Fibroblast of the aortic adventitia (primary cell): Measurements from ENCODE around the gene NRTN. TPM values are rescaled to one million over a fixed set of nuclear protein-coding genes. Genes with fewer than 3 reads are reported as not detected.

Experiments used
- DNase-seq: peaks from one replicate; pipeline ENCODE4 v3.0.0-alpha.2; 2010; ENCODE audit warnings: low read depth
- H3K4me3 ChIP-seq: 2 replicates; pipeline ENCODE4 v1.5.1; 2011; ENCODE audit warnings: low read depth, mild to moderate bottlenecking, control low read depth, low read length, moderate library complexity
- CTCF ChIP-seq: IDR thresholded peaks from 2 replicates; pipeline ENCODE4 v1.5.1; 2011; ENCODE audit warnings: mild to moderate bottlenecking, low read length, control low read depth, inconsistent platforms; ENCODE audit not compliant: insufficient read depth
- total RNA-seq: library from RNA; depleted of rRNA; stranded (reverse); fragments of >200 nt; gene quantifications from 2 replicates; pipeline ENCODE4 v1.2.3, GENCODE V29; 2012; ENCODE audit warnings: low replicate concordance

NRTN gene, protein sequence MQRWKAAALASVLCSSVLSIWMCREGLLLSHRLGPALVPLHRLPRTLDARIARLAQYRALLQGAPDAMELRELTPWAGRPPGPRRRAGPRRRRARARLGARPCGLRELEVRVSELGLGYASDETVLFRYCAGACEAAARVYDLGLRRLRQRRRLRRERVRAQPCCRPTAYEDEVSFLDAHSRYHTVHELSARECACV
- 0.09 TPM in 1 of 2 replicates, not detected in the other for total RNA-seq

DNA sequence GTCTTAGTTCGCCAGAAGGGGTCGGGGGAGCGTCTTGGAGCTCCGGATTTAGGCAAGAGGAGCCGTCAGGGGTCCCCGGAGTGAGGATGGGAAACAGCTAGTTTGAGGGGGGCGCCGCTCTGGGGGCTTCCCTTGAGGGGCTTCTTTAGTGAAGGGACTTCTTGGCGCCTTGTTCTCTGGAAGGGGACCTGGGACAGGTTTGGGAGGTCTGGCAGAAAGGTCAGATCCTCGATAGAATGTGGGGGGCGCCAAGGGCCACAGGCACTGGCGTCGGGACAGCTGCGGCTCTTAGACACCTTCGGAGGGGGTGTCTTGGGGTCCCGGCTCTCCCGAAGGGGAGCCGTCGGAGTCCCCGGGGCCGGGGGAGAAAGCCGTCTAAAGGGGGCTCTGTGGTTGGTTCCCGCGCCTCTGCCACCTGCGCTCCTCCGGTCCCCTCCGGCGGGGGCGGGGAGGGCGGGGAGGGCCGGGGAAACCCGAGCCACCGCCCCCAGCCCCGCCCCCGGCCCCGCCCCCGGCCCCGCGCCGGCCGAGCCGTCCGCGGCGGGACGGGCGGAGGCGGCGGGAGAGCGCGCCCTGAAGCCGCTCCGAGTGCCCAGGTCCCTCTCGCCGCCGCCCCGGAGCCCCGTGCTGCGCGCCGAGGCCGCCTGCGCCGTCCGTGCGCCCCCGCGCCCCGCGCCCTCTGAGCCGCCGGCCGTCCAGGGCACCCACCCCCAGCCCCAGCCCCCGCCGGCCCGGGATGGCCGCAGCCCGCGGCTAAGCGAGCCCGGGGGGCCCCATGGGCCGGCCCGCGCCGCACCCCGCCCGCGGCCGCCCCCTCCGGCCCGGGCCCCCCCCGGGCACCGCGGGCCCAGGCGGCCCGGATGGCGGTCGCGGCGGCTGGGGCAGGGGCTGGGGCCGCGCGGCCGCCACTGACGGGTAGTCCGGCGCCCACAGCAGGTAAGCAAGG, at the start of gene NRTN:
Gene NRTN (plus strand): TSS at position 552 of the 946 bp plus-strand sequence. CDS start 19,099 bp downstream, outside the sequence.
- no peak within 1 kb of the TSS for H3K4me3 ChIP-seq
- DNase-seq, result no peak
- TF ChIP-seq CTCF, result no peak

DNA sequence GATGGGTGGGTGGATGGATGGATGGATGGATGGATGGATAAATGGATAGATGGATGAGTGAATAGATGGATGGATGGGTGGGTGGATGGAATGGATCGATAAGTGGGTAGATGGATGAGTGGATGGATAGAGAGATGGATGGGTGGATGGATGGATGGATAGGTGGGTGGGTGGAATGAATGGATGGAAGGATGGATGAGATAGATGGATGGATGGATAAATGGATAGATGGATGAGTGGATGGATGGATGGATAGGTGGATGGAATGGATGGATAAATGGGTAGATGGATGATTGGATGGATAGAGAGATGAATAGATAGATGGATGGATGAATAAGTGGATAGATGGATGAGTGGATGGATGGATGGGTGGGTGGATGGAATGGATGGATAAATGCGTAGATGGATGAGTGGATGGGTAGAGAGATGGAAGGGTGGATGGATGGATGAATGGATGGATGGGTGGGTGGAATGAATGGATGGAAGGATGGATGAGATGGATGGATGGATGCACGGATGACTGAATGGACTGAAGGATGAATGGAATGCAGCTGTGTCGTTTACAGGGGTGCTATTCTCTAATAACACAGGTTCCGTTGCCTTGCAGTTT, 42.2 kb upstream of the NRTN start:
- no peak for DNase-seq
- no peak for TF ChIP-seq CTCF
- no peak overlapping the region for H3K4me3 ChIP-seq

DNA sequence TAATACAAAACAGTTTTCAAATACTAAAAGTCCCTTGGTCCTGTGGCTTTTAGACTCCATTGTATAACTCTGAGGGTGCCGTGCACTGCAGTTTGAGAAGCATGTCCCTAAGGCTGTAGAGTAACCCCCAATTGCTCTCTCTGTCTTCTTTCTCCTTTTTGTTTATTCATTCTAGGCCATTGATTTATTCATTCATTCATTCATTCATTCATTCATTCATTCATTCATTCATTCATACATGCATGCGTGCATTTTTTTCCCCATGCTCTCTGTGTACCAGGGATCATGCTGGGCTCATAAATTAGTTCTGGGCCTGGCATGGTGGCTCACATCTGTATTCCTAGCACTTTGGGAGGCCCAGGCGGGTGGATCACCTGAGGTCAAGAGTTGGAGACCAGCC, 39.6 kb upstream of the NRTN start:
- DNase-seq, result no peak
- no peak for TF ChIP-seq CTCF
- H3K4me3 ChIP-seq, result no peak overlapping the region

GRCh38 chr19:5767949-5768348, 36.9 kb upstream of the NRTN start:
- no peak for DNase-seq
- no peak for TF ChIP-seq CTCF

DNA sequence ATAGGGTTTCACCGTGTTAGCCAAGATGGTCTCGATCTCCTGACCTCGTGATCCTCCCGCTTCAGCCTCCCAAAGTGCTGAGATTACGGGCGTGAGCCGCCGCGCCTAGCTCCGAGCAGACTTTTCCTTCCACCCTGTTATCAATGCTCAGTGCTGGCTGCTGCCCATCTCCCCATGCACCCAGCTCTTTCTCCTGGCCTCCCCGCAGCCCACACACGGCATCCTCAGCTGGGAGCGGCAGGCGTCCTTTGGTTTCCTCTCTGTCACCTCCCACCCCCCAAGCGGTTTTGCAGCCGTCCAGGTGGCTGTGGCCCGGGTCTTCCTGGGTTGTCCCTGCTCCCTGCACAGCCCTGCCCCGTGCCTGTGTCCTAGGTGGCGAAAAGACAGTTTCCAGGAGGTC, 32.5 kb upstream of the NRTN start:
- no peak overlapping the region for H3K4me3 ChIP-seq
- no peak for TF ChIP-seq CTCF
- no peak for DNase-seq

More at GRCh38 chr19:5767949-5768348, 36.9 kb upstream of the NRTN start:
- no peak overlapping the region for H3K4me3 ChIP-seq

GRCh38 chr19:5773276-5773675, 31.6 kb upstream of the NRTN start:
- no peak for TF ChIP-seq CTCF
- no peak for DNase-seq
- no peak overlapping the region for H3K4me3 ChIP-seq
